ENCODE data around the gene ADAM23.

The ADAM23 gene

GRCh38 chr2:206462240-206462854, 19.0 kb downstream of the ADAM23 start:
- no peak for TF ChIP-seq CTCF (IDR thresholded peaks at IDR 0.05)
- DNase-seq (ENCODE audit: low spot score): no peak
- Histone ChIP-seq H3K4me3 (no peak overlapping the region), H3K27ac (no peak overlapping the region)

GRCh38 chr2:206463685-206464084, 20.4 kb downstream of the ADAM23 start:
- Histone ChIP-seq H3K27ac (no peak overlapping the region), H3K4me3 (no peak overlapping the region)
- no peak for TF ChIP-seq CTCF (IDR thresholded peaks at IDR 0.05)
- DNase-seq (ENCODE audit: low spot score): no peak

- DNase-seq (ENCODE audit: low spot score): no peak
- no peak overlapping the region for H3K27ac ChIP-seq
These were observed 21.3 kb downstream of the ADAM23 start for GRCh38 chr2:206464597-206464996.

GRCh38 chr2:206471524-206472062, 28.3 kb downstream of the ADAM23 start:
- DNase-seq (ENCODE audit: low spot score): no peak
- no peak for TF ChIP-seq CTCF (IDR thresholded peaks at IDR 0.05)
- Histone ChIP-seq H3K4me3 (no peak overlapping the region), H3K27ac (no peak overlapping the region)

More at GRCh38 chr2:206464597-206464996, 21.3 kb downstream of the ADAM23 start:
- TF ChIP-seq CTCF (IDR thresholded peaks at IDR 0.05): no peak
- H3K4me3 ChIP-seq: no peak overlapping the region

- no peak for TF ChIP-seq CTCF (IDR thresholded peaks at IDR 0.05)
These were observed 28.8 kb downstream of the ADAM23 start for GRCh38 chr2:206472094-206472493.

GRCh38 chr2:206474099-206474498, 30.8 kb downstream of the ADAM23 start:
- no peak for DNase-seq (ENCODE audit: low spot score)
- no peak overlapping the region for H3K4me3 ChIP-seq
- no peak overlapping the region for H3K27ac ChIP-seq
- TF ChIP-seq CTCF (IDR thresholded peaks at IDR 0.05): no peak

More at GRCh38 chr2:206472094-206472493, 28.8 kb downstream of the ADAM23 start:
- DNase-seq (ENCODE audit: low spot score): no peak
- Histone ChIP-seq H3K4me3 (no peak overlapping the region), H3K27ac (no peak overlapping the region)

GRCh38 chr2:206477296-206477695, 34.0 kb downstream of the ADAM23 start:
- DNase-seq (ENCODE audit: low spot score): no peak
- TF ChIP-seq CTCF (IDR thresholded peaks at IDR 0.05): no peak
- Histone ChIP-seq H3K4me3 (no peak overlapping the region), H3K27ac (no peak overlapping the region)

Data from coronary artery (tissue), 2 donors.